HG03354 (cell line): ENCODE results near the gene IFT81.

Experiments used
- ATAC-seq: cut with Tn5 transposase; IDR thresholded peaks from one replicate; pipeline ENCODE4 v1.9.1; 2021; ENCODE audit warnings: mild to moderate bottlenecking; ENCODE audit not compliant: unreplicated experiment, poor library complexity, severe bottlenecking

The IFT81 gene

GRCh38 chr12:110146986-110147385, 22.8 kb downstream of the IFT81 start:
- no peak for ATAC-seq

- no peak for ATAC-seq
Measured at GRCh38 chr12:110149086-110149660, 25.0 kb downstream of the IFT81 start.

GRCh38 chr12:110156766-110157165, 32.6 kb downstream of the IFT81 start:
- no peak for ATAC-seq

- no peak for ATAC-seq
Measured at GRCh38 chr12:110157539-110157938, 33.4 kb downstream of the IFT81 start.

- ATAC-seq, result no peak
Measured at GRCh38 chr12:110159671-110160245, 35.6 kb downstream of the IFT81 start.

GRCh38 chr12:110165540-110166159, 41.5 kb downstream of the IFT81 start:
- ATAC-seq, result peak; percentile 96

GRCh38 chr12:110168732-110169455, 44.7 kb downstream of the IFT81 start:
- no peak for ATAC-seq

GRCh38 chr12:110170535-110171185, 46.5 kb downstream of the IFT81 start:
- no peak for ATAC-seq

- ATAC-seq, result no peak
Measured at GRCh38 chr12:110171186-110171538, 47.0 kb downstream of the IFT81 start.

GRCh38 chr12:110171636-110172035, 47.5 kb downstream of the IFT81 start:
- ATAC-seq, result no peak

- ATAC-seq, result no peak
Measured at GRCh38 chr12:110174373-110174996, 50.3 kb downstream of the IFT81 start.

GRCh38 chr12:110175201-110175600, 51.0 kb downstream of the IFT81 start:
- no peak for ATAC-seq

DNA sequence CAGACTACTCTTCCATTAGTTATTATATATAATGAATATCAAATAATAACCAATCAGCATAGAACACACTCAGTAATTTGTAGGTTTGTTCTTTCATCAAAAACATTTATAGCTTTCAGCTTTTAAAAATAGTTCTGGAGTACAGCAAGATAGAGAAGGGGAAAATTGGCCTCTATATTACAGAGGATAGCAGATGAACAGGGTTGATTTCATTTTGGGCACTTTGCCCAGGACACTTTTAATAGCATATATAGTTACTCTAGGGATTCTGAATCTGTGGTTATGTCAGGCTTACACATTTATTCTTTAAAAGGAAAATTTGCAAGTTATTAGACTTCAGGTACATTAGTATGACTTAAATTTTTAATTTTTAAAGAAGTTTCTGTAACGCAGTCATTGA, 52.6 kb downstream of the IFT81 start:
- no peak for ATAC-seq

DNA sequence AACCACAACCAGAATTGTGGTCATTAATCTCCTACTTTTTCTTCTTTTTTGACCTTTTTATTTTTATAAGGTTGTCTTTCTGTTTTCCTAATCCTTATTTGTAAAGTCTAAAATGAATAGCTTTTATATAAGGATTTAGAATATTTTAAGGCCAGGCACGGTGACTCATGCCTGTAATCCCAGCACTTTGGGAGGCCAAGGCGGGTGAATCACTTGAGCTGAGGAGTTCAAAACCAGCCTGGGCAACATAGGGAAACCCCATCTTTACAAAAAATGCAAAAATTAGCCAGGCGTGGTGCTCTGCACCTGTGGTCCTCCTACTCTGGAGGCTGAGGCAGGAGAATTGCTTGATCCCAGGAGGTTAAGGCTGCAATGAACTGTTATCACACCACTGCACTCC, 55.1 kb downstream of the IFT81 start:
- ATAC-seq, result no peak

DNA sequence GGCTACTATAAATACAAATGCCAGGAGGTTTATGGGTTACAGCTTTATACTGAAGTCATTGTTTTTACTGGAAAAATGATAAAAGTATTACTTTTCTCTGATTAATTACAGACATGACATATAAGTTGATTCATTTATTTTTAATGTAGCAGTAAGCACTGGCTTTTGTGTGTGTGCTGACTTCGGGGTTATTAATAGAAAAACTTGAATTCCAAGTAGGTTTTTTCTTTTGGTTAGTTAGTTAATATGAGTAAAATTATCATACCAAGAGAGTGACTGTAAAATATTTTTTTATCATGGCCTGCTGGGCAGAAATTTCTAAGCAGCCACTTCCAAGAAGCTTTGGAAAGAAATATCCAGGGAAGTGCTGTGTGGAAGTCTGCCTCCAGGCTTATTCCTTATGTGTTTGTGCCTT, 56.4 kb downstream of the IFT81 start:
- no peak for ATAC-seq

DNA sequence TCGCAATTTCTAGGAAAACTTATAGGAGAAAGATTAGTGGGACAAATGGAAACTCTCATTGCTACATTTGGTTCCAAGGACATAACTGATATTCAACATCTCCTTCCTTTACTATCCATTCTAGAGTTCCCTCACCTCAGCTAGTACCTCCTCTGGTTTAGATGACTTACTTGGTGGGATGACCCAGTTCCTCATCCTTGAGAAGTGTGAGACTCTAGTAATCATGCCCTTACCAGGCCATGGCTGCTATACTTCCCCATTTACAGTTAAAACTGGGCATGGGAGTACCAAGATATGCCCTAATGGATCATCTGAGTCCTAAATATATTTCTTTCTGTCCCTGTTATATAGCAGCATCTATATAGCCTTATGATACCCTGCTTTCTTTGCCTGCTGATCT, 58.1 kb downstream of the IFT81 start:
- no peak for ATAC-seq

GRCh38 chr12:110183386-110183785, 59.2 kb downstream of the IFT81 start:
- no peak for ATAC-seq

- ATAC-seq, result no peak
Measured at GRCh38 chr12:110185626-110186025, 61.5 kb downstream of the IFT81 start.

DNA sequence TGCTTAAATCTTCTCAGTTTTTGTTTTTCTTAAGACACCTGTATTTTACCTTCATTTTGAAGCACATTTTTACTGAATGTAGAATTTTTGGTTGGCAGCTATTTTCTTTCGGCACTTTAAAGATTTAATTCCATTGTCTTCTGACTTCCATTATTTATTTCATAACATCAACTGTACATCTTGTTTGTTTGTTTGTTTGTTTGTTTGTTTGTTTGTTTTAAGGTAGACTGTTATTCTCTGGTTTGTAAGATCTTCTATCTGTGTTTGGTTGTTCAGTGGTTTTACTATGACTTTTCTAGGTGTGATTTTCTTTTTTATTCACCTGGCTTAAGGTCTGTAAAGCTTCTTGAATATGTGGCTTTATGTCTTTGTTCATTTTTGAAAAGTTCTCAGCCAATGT, 61.9 kb downstream of the IFT81 start:
- ATAC-seq, result no peak

- ATAC-seq, result no peak
Measured at GRCh38 chr12:110193196-110193595, 69.0 kb downstream of the IFT81 start.
